ENCODE measurements around the gene CHD6.
"Not testable (repeated sequence)": the region's sequence is repeated elsewhere in the genome, so short reads cannot be mapped to it uniquely, and the experiment has no call there.

CHD6 gene

DNA sequence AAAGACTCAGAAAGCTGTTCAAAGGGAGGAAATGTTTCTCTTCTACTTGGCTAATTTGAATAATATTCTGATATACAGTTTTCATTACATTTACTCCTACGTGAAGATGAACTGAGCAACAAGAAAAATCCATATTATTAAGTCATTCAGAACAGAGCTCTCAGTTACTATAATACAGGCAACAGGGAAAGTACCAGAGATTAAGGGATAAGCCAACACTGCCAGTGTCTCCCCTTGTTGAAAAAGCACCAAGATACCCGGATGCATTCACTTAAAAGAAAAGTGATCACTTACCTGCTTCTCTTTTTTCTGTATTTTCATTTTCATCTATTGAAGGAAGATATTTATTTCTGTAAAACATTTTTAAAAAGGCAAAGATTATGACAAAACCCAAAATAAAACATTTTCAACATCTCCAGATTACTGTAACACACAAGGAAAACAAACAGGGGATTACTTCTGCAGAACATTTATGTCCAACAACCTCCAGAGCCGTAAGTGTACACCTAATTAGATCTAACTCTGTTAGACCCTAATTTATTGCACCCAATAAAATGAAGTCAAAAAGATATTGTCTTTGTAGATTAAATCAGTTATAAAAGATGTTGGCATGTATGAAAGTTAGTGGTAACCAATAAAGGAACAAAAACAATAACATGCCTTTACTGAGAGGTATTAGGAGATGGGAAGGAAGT is 67.0 kb downstream of the CHD6 start:
- in situ Hi-C loops (cut with MboI; ENCODE audit: low sequenced_read_pairs): no loop called here

GRCh38 chr20:41547221-41547620 is 71.0 kb downstream of the CHD6 start:
- in situ Hi-C loops (cut with MboI; ENCODE audit: low sequenced_read_pairs): no loop called here

DNA sequence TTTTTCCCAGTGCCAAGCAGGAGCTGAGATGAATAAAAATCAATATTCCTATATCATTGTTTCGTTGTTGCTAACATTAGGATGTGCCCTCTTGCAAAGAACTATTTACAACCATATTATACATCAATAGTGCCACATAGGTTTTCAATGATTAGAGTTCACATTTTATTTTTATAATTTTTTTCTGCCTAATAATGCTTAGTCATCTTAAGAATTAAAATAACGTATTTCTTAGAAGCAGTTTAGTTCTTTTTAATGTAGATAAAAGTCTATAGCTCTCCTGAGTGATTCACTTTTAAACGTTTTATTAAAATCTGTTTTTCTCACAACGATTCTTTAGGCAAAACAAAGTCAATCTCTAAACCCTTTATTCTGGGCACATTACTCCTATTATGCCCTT is 71.6 kb downstream of the CHD6 start:
- in situ Hi-C loops (cut with MboI; ENCODE audit: low sequenced_read_pairs): no loop called here

DNA sequence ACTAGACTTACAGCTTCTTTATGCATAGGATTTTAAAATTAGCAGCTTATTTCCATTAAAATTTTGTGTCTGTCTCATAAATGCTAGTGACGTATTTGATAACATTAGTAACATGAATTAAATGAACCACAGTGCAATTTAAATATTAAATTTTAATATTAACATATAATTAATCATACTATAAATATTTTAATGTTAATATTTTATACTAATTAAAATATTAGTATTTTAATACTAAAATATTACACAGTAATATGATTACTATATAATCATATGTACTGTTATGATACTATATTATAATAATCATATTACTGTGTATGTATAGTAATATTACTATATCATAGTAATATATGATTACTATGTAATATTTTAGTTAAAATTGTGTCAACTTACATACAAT is 73.7 kb downstream of the CHD6 start:
- in situ Hi-C loops (cut with MboI; ENCODE audit: low sequenced_read_pairs): no loop called here

DNA sequence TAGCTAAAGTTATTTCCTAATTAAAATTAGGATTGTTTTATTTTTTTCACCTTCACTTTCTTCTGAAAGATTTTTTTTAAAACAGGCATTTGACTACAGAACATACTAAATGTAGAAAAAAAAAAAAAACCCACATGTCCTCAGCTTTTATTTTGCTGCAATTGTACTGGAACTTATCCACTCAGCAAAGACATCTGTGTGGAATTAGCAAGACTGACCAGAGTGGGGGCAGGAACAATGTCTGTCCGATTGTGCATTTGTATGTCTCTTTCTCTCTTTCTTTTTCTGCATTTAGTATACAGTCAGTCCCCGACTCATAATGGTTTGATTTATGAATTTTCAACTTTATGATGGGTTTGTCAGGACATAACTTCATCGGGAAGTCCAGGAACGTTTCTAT is 77.3 kb downstream of the CHD6 start:
- in situ Hi-C loops (cut with MboI; ENCODE audit: low sequenced_read_pairs): no loop called here

- in situ Hi-C loops (cut with MboI; ENCODE audit: low sequenced_read_pairs): no loop called here
These were observed 77.7 kb downstream of the CHD6 start for GRCh38 chr20:41540459-41540858.

DNA sequence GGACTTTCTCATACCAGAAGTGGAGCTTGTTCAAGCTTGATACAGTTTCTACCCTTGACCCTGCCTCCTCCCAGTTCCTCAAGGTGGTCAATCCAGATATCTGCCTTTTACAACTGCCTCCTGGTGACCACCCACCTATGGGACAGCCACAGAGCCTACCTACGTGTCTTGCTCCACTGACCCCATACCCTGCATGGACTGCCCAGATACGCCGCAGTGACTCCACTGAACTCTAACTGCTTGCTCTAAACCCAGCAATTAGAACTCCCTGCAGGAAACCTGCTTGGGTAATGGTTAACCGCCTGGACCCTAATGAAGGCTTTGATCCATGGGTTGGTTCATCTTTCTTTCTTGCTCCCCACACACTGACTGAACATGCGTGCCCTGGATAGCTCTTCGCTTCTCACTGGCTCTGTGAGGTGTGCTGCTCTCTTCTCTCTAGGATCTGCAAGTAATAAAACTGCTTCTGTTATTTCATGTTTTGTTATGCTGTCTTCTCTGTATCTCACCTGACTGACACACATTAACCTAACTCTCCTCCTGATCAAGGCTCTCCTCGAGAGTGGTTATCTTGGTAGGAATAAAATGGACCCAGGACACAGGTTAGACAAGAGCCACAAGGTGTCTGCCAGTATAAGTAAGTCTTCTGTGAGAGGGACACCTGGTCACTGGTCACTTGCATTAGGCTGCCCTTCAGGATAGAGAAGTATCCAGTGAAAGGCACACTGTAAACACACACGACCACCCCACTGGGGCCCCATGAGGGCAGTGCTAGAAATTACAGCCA is 79.2 kb downstream of the CHD6 start:
- in situ Hi-C loops (cut with MboI; ENCODE audit: low sequenced_read_pairs): no loop called here

GRCh38 chr20:41537865-41538264 is 80.3 kb downstream of the CHD6 start:
- in situ Hi-C loops (cut with MboI; ENCODE audit: low sequenced_read_pairs): no loop called here

- in situ Hi-C loops (cut with MboI; ENCODE audit: low sequenced_read_pairs): not testable (repeated sequence)
These were observed 82.6 kb downstream of the CHD6 start for GRCh38 chr20:41535551-41535950.

DNA sequence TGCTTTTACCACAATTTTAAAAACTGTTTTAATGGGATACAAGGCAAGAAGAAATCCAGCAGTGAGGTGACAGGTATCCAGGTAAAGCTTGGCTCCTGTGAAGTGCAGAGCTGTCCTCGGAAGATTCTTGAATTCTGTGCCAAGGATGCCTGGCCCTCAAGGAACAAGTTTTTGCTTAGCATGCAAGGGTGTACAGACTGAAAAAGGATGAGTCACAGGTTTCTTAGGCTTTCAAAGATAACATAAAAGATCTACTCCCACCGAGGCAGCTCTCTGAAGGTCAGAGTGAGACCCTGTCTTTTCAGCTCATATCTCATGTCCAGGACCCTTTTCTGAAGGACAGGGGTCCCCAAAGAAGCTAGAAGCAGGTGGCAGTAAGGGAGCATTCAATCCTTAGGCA is 83.3 kb downstream of the CHD6 start:
- in situ Hi-C loops (cut with MboI; ENCODE audit: low sequenced_read_pairs): no loop called here

GRCh38 chr20:41534170-41534569 is 84.0 kb downstream of the CHD6 start:
- in situ Hi-C loops (cut with MboI; ENCODE audit: low sequenced_read_pairs): no loop called here

DNA sequence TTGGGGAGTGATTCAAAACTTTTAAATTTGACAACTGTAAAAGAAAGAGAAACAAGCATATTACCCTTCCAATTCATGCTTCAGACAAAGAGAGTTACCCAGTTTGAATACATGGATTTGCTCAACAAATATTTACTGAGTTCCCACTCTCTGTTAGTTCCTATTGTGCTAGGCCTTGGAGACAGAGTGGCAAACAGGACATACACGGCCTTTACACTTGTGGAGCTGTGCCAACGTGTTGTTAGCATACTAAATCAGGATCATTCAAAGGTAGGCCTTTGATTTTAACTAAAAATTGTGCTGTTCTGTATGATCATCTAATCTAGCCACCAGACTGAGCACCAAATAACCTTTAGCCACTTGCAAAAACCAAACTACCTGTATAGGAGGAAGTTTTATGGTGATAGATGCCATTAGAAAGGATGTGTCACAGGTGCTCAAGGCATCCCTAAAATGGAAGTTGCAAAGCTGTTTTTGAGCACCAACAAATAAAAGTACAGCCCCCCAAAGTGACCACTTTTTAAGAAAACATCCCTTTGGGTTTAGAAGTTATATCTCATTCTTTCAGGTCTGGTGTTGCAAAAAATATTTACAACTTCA is 84.5 kb downstream of the CHD6 start:
- in situ Hi-C loops (cut with MboI; ENCODE audit: low sequenced_read_pairs): no loop called here

DNA sequence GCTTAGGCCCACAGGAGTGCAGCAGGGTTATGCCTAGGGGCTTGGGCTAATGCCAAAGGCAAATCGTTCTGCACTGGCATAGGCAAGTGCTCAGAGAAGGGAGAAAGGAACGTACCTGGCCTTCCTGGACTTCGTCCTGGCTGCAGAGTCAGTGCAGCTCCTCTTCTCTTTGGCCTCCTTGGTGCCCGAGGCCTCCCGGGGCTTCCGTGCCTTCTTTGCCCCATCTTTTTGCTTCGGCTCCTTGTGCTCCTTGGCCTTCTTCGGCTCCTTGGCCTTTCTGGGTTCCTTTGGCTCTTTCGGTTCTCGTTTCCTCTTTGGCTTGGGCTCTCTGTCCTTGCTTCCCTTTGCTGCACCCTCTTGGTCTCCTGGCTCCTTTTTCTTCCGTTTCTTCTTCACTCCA is 85.2 kb downstream of the CHD6 start:
- in situ Hi-C loops (cut with MboI; ENCODE audit: low sequenced_read_pairs): no loop called here

- in situ Hi-C loops (cut with MboI; ENCODE audit: low sequenced_read_pairs): no loop called here
These were observed 86.5 kb downstream of the CHD6 start for GRCh38 chr20:41531518-41532275.

- in situ Hi-C loops (cut with MboI; ENCODE audit: low sequenced_read_pairs): no loop called here
These were observed 87.3 kb downstream of the CHD6 start for GRCh38 chr20:41530923-41531322.

GRCh38 chr20:41526327-41526726 is 91.8 kb downstream of the CHD6 start:
- in situ Hi-C loops (cut with MboI; ENCODE audit: low sequenced_read_pairs): no loop called here

DNA sequence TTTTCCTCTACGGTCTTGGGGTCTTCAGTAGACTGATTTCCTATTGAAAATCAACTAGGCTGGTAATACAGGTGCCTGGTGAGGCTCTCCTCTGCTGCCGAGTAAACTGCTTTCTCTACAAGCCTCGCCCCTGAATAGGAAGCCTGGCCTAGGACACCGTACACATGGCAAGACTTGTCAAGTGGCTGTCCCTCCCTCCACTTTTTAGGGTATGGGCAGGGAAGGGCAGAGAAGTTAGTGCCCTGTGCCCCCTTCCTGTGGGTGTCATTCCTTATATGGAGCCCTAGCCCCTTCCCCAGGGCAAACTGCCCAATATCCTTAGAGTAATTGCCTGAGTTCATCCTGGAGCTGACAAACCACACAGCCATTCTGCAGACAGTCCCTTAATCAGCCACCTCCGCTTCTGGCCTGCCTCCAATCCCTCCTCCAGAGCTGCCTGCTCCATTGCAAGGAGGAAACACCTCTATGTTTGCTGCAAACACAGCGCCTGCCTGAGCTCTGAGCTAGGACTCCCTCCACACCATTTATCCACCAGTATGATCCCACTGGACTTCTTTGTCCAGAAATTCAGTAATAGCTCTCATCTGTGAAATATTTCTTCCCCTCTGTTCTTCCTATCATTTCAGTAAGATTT is 93.1 kb downstream of the CHD6 start:
- in situ Hi-C loops (cut with MboI; ENCODE audit: low sequenced_read_pairs): no loop called here

DNA sequence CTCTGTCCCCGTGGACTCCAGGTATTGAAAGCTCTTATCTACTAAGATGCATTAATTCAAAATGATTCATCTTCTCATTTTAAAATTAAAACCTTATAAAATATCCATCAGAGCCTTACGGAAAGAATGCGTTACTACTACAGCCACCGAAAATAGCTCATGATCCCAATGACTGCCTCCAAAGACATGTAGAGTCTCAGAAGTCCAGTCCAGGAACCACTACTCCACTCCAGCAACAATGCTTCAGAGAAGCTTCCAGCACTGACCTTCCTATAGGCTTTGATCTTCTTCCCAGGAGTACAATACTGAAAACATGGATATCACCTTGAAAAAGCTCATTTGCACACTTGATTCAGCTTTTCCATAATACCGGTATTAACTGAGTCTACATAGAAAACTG is 94.3 kb downstream of the CHD6 start:
- in situ Hi-C loops (cut with MboI; ENCODE audit: low sequenced_read_pairs): no loop called here

DNA sequence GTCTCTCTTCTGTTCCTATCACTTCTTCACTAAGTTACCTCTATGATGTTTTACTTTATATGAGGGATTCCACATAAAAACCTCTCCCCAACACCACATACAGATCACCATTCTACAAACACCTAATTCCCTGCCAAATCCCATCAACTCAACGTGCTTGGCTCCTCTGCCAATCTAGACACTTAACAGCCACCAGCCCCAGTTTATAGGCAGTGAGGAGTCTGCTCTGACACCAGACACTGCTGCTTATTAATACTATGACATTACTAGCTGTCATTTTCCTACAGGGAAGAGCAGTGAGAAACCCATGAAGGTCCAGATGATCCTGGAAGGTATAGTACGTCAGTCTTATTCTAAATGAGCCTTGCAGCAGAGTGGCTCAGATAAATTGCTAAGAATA is 104.3 kb downstream of the CHD6 start:
- in situ Hi-C loops (cut with MboI; ENCODE audit: low sequenced_read_pairs): no loop called here

GRCh38 chr20:41512624-41513023 is 105.6 kb downstream of the CHD6 start:
- in situ Hi-C loops (cut with MboI; ENCODE audit: low sequenced_read_pairs): no loop called here

DNA sequence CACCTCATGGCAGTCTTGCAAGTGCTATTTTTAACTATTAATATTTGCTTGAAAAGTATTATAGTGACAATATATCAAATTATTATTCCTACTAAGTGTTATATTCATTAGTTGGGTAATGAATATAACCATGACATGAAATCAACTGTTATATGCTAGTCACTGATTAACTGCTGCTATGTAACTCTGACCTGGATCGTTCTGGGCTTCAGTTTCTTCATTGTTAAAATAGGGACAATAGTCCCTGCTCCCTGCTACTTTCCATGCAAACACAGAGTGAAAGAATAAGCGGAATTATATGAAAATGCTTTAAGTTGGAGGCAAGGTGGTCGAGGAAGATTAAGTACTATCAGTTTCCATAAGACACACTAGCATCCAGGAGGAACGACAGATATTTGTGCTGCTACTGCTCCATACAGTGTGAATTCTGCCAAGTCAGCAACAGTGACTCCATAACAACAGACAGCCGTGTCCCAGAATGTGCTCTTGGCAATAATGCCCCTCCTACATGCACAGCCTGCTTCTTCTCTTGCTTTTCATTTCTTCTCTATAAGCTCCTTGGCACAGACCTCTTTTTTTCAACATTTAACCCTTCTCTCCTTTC is 107.2 kb downstream of the CHD6 start:
- in situ Hi-C loops (cut with MboI; ENCODE audit: low sequenced_read_pairs): no loop called here
